Aorta (tissue), 5 donors: ENCODE data around the gene CTNNAL1. TPM values are rescaled to one million over a fixed set of nuclear protein-coding genes. Genes with fewer than 3 reads are reported as not detected.
A peak's percentile ranks its signal among the peaks of the same experiment; 100 is the strongest.
"Not testable (repeated sequence)": the region's sequence is repeated elsewhere in the genome, so short reads cannot be mapped to it uniquely, and the experiment has no call there.

Experiments
- ATAC-seq: fragments of 200-7000 bp; cut with Tn5 transposase; one replicate; pipeline ENCODE4 v1.9.1; 2022; ENCODE audit warnings: moderate library complexity; ENCODE audit not compliant: low FRiP score
- DNase-seq, 2 donors: peaks; one replicate each; pipeline ENCODE4 v3.0.0-alpha.2; 2020
- H3K27ac ChIP-seq, 2 donors: one replicate each; pipeline ENCODE4 v1.5.1; 2013; ENCODE audit warnings: low read length in 2 of 2, mild to moderate bottlenecking in 2 of 2, moderate library complexity in 2 of 2, control low read depth in 1 of 2, inconsistent platforms in 1 of 2, low read depth in 1 of 2
- H3K27me3 ChIP-seq, 2 donors: one replicate each; pipeline ENCODE4 v1.6.1; 2013; ENCODE audit warnings: control low read depth in 1 of 2, low read length in 1 of 2, mild to moderate bottlenecking in 1 of 2, moderate library complexity in 1 of 2; ENCODE audit not compliant: insufficient read depth in 2 of 2, control insufficient read depth in 1 of 2
- H3K36me3 ChIP-seq, 2 donors: one replicate each; pipeline ENCODE4 v1.6.1; 2013; ENCODE audit warnings: control low read depth in 1 of 2, low read length in 1 of 2, mild to moderate bottlenecking in 1 of 2; ENCODE audit not compliant: insufficient read depth in 2 of 2, control insufficient read depth in 1 of 2
- H3K4me1 ChIP-seq, 2 donors: one replicate each; pipeline ENCODE4 v1.6.1; 2013; ENCODE audit warnings: low read length in 2 of 2, control low read depth in 1 of 2, mild to moderate bottlenecking in 1 of 2, moderate library complexity in 1 of 2; ENCODE audit not compliant: insufficient read depth in 2 of 2, control insufficient read depth in 1 of 2
- H3K4me3 ChIP-seq, 2 donors: one replicate each; pipeline ENCODE4 v1.5.1; 2013; ENCODE audit warnings: low read length in 2 of 2, control low read depth in 1 of 2, mild to moderate bottlenecking in 1 of 2
- H3K9me3 ChIP-seq: one replicate; pipeline ENCODE4 v1.6.1; 2013; ENCODE audit warnings: mild to moderate bottlenecking, low read length; ENCODE audit not compliant: control insufficient read depth
- WGBS, 2 donors: extraction: QIAGEN DNeasy Blood & Tissue Kit; methylation state at CpG; one replicate each; pipeline ENCODE4 v1.1.7; 2013; 5-methylcytosine and 5-hydroxymethylcytosine counted together
- intact Hi-C, 2 donors: fragments of 100-400 bp; cut with DNase I; formaldehyde crosslinking; loops; one replicate each; pipeline versions ENCODE4 v1.14.2 to v1.15.0; 2022
- polyA plus RNA-seq, 2 donors: library from polyadenylated mRNA; stranded (reverse); fragments of 200-250 nt; gene quantifications; one replicate each; pipeline ENCODE4 v1.2.3, GENCODE V29; 2013
- total RNA-seq, 2 donors: library from RNA; stranded (reverse); fragmentation: NEBNext Ultra II Directional; extraction: Animal tissue kit (Norgen Biotek cat#: 25700); gene quantifications; one replicate each; pipeline ENCODE4 v1.2.1, GENCODE V29; 2021
- donor health status: healthy with polysubstance abuse.
- donor health status: Bipolar disorder and iron deficiency.
- donor health status: DM: no; HTN: no; CAD: no.
- donor health status: DM: no; HTN: no; CAD: no.
- donor health status: DM: yes; HTN: yes; CAD: no.

Gene CTNNAL1
- total and polyA plus RNA-seq, 4 donors, result 41.5 to 72.4 (median 51.6) TPM

DNA sequence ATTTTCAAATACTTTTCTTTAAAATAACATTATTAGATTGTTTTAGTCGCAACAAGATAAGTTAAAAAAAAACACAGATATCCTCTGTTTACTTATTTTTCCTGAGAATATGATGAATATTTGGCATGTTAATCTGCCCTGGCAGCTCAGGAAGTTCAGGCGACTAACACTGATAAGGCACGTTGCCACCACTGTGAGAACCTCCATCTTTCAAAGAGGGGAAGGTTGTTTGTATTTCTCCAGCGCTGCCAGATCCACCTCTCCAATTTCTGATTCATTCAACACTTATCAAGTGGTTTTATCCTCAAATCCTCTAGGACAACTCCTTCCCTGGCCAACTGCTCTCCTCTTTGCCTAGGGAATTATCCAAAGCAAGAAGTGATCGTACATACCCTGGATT lies 21.8 kb downstream of the CTNNAL1 start:
- H3K27ac ChIP-seq, result peak overlapping the region in 1 of 2 donors; percentile 63
- DNase-seq, result no peak
- ATAC-seq, result no peak
- intact Hi-C loops, result no loop called here
- 2 to 9% methylated on average over 5 of the region's 5 CpGs for WGBS, 2 donors
- H3K4me1 ChIP-seq, result peaks cover 0 to 2% of the 10 kb centered on the region in 2 donors
- H3K27me3 ChIP-seq, result no peaks in the 10 kb centered on the region
- no peaks in the 10 kb centered on the region for H3K9me3 ChIP-seq
- H3K36me3 ChIP-seq, result peaks cover 0 to 2% of the 10 kb centered on the region in 2 donors
- no peak overlapping the region for H3K4me3 ChIP-seq

DNA sequence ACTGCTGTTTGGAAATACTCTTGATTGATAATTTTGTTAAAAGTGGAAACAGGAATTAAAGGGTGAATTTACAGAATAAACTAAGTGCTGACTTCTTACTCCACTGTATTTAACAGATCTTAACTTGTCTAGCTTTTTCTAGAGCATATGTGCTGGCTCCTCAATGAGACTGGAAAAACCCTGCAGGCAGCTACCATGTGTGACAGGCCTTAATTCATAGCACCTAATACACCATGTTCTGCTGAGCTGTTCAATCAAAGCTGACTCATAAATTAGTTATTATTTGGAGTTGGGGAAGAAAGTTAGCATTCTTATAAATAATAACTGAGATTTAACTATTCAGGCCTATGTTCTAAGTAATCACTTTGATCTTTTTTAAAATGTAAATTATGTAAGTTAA lies 29.4 kb downstream of the CTNNAL1 start:
- Histone ChIP-seq H3K4me1 (no peaks in the 10 kb centered on the region), H3K27me3 (no peaks in the 10 kb centered on the region), H3K9me3 (no peaks in the 10 kb centered on the region), H3K36me3 (peaks cover 3 to 6% of the 10 kb centered on the region in 2 donors), H3K27ac (no peak overlapping the region), H3K4me3 (no peak overlapping the region)
- no peak for ATAC-seq
- DNase-seq, result no peak
- intact Hi-C loops, result no loop called here

DNA sequence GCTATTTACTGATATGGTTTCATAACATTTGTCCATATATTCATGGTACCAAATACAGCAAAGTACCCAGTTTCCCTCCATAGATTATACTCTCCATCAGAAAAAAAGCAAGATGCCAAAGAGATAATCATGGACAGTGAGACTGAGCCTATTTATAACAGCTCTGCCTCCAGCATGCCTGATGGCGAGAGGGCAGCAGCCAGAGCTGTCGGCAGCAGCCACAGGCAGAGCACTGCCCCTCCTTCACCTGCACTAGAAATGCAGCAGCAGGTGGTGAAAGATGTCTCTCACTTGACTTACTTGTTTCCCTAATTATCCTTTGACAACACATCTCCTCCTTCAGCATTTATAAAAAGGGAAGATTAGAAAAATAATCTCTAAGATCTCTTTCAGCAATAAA lies 32.4 kb downstream of the CTNNAL1 start:
- Histone ChIP-seq H3K27ac (no peak overlapping the region), H3K36me3 (peaks cover 3 to 10% of the 10 kb centered on the region in 2 donors), H3K9me3 (no peaks in the 10 kb centered on the region), H3K4me1 (no peaks in the 10 kb centered on the region), H3K27me3 (no peaks in the 10 kb centered on the region), H3K4me3 (no peak overlapping the region)
- 79 to 95% methylated on average over 2 of the region's 2 CpGs for WGBS, 2 donors
- DNase-seq (no peak), ATAC-seq (no peak)
- intact Hi-C loops, result no loop called here

DNA sequence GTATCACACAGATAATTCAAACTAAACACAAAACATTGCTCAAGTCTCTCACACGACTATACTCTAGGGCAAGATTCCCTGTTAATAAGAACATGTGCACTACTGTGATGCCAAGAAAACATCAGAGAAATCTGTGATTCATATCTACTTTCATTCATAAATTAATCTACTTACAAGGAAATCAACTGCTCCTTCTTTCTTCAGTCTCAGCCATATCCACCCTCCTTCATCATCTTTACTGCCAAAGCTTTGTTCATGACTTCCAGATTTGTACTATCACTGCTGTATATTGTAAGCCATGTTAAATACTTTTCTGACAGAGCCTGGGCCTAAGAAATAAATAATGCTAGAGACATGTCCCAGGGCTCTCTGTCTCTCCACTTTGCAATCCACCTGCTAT lies 35.1 kb downstream of the CTNNAL1 start:
- peaks cover 4 to 6% of the 10 kb centered on the region in 2 donors for H3K36me3 ChIP-seq
- no peak overlapping the region for H3K27ac ChIP-seq
- no peak overlapping the region for H3K4me3 ChIP-seq
- no peaks in the 10 kb centered on the region for H3K9me3 ChIP-seq
- no peaks in the 10 kb centered on the region for H3K4me1 ChIP-seq
- ATAC-seq (no peak), DNase-seq (no peak)
- intact Hi-C loops, result no loop called here
- H3K27me3 ChIP-seq, result no peaks in the 10 kb centered on the region
- 17 to 26% methylated on average over 1 of the region's 1 CpG for WGBS, 2 donors

DNA sequence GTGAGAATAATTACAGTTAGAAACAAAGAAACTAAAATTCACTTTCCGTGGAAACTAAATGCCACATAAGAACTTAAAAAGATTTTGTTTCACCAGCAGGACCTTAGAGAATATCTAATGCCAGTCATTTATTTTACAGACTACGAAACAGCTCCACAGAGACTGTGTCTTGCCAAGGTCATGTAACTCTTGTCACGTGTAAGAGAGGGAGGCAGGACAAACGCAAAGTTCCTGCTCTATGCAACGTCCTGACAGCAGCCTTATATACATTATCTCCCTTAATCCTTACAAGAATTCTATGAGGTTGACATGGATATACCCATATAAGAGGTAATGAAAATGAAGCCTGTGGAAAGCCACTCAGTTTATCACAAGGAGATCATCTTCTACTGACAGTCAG lies 39.4 kb downstream of the CTNNAL1 start:
- ATAC-seq, result peak; percentile 50
- no peak for DNase-seq
- H3K4me1 ChIP-seq, result no peaks in the 10 kb centered on the region
- H3K27ac ChIP-seq, result peak overlapping the region; percentile 17 to 43
- peaks cover 2 to 8% of the 10 kb centered on the region in 2 donors for H3K36me3 ChIP-seq
- H3K4me3 ChIP-seq, result no peak overlapping the region
- H3K9me3 ChIP-seq, result no peaks in the 10 kb centered on the region
- intact Hi-C loops, result no loop called here
- 5 to 6% methylated on average over 5 of the region's 5 CpGs for WGBS, 2 donors
- no peaks in the 10 kb centered on the region for H3K27me3 ChIP-seq

DNA sequence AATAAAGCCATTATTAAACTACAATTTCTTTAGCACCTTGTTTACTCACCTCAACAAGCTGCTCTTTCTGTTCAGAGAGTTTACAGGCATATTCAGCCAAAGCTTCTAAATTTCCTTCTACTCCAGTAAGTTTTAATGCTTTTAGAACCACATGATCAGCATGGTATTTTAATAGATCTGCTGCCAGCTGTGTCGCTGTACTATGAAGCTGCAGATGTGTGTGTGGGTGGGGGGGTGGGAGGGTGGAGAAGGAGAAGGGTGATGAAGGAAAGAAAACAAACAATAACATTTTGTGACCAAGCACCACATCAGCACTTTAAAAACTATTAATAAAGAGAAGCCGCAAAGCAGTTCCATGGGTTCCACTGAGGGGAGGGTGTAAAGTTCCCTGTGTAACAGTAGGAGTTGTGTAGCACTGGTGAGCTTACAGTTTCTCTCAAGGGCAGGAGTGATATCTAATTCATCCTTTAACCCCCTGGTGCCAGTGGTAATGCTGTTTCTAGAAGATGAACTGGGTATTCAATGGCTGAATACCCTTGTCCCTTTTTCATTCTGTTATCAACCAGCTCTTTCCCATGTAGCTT lies 40.6 kb downstream of the CTNNAL1 start:
- no peak for ATAC-seq
- WGBS, 2 donors, result 0 to 7% methylated on average over 2 of the region's 2 CpGs

DNA sequence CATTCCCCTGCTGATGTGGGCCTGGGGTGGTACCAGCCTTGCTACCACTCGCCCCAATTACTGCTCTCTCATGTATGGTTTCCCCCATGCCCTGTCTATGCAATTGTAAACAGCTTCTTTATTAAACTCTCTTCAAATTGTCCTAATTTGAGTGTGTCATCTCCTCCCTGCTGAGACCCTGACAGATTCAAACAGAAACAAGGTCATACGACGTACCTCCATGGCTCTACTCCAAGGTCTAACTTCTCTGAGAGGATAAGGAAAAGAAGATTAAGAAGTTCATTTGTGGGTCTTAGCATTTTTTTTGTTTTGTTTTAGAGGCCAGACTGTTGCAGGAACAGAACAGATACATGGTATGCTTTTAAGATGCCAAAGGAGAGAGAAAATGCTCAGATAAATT lies 41.1 kb downstream of the CTNNAL1 start:
- 49 to 68% methylated on average over 3 of the region's 3 CpGs for WGBS, 2 donors
- Histone ChIP-seq H3K27me3 (no peaks in the 10 kb centered on the region), H3K4me3 (no peak overlapping the region), H3K9me3 (no peaks in the 10 kb centered on the region), H3K4me1 (peaks cover 2 to 5% of the 10 kb centered on the region in 2 donors), H3K36me3 (peaks cover 2% of the 10 kb centered on the region in 2 donors), H3K27ac (no peak overlapping the region)
- ATAC-seq (no peak), DNase-seq (no peak)
- intact Hi-C loops, result no loop called here

More for the DNA sequence above, 40.6 kb downstream of the CTNNAL1 start:
- Histone ChIP-seq H3K4me1 (peaks cover 0 to 5% of the 10 kb centered on the region in 2 donors), H3K36me3 (peaks cover 2% of the 10 kb centered on the region in 2 donors), H3K9me3 (no peaks in the 10 kb centered on the region), H3K4me3 (no peak overlapping the region), H3K27me3 (no peaks in the 10 kb centered on the region), H3K27ac (peak overlapping the region in 1 of 2 donors; percentile 40)
- intact Hi-C loops, result no loop called here
- DNase-seq, result no peak

DNA sequence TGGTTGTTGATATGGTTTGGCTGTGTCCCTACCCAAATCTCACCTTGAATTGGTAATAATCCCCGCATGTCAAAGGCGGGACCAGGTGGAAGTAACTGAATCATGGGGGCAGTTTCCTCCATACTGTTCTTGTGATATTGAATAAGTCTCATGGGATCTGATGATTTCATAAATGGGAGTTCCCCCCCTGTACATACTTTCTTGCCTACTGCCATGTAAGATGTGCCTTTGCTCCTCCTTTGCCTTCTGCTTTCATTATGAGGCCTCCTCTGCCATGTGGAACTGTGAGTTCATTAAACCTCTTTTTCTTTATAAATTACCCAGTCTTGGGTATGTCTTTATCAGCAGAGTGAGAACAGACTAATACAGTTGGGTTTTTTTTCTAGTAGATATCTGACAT lies 41.9 kb downstream of the CTNNAL1 start:
- H3K27me3 ChIP-seq, intact Hi-C loops, H3K36me3 ChIP-seq, H3K4me3 ChIP-seq, H3K27ac ChIP-seq, H3K9me3 ChIP-seq, DNase-seq, H3K4me1 ChIP-seq, ATAC-seq: not testable (repeated sequence)
- 98% methylated on average over 2 of the region's 2 CpGs for WGBS, 2 donors

DNA sequence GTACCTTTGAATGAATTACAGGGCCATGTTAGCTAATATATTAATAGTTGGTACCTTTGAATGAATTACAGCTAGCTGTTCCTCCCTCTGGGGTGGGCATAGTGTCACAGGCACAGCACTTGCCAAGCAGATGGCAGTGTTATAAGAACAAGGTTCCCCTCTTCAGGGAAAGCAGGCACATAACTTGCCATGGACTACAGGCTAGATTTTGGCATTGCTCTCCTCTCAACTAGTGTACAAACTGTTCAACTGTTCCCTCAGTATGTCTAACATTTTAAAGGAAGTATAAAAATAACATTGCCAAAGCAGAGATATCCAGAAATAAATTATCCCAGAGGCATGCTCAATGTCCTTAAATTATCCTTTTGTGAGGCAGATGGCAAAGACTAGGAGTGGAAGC lies 45.4 kb downstream of the CTNNAL1 start:
- ATAC-seq (no peak), DNase-seq (no peak)
- intact Hi-C loops, result loop anchor here in 1 of 2 donors (10.0 kb wide), 1 partner anchor 63 kb away; no protein-coding TSS in a partner anchor
- H3K27me3 ChIP-seq, result no peaks in the 10 kb centered on the region
- no peaks in the 10 kb centered on the region for H3K9me3 ChIP-seq
- H3K4me3 ChIP-seq, result no peak overlapping the region
- H3K36me3 ChIP-seq, result peaks cover 0 to 2% of the 10 kb centered on the region in 2 donors
- H3K27ac ChIP-seq, result no peak overlapping the region
- H3K4me1 ChIP-seq, result peaks cover 2 to 5% of the 10 kb centered on the region in 2 donors
